ENCODE measurements around the gene ATF6B.
"Not testable (repeated sequence)": the region's sequence is repeated elsewhere in the genome, so short reads cannot be mapped to it uniquely, and the experiment has no call there.

Gene ATF6B

GRCh38 chr6:32149092-32149755 lies 21.2 kb upstream of the ATF6B start:
- H3K27ac Mint-ChIP-seq, result no peak overlapping the region
- H3K27me3 Mint-ChIP-seq, result peaks cover 74% of the 10 kb centered on the region
- peaks cover 43% of the 10 kb centered on the region for H3K4me1 Mint-ChIP-seq
- H3K4me3 Mint-ChIP-seq, result peak overlapping the region; percentile 59
- H3K36me3 Mint-ChIP-seq, result peaks cover 5% of the 10 kb centered on the region
- no peak for ATAC-seq
- no peaks in the 10 kb centered on the region for H3K9me3 Mint-ChIP-seq

DNA sequence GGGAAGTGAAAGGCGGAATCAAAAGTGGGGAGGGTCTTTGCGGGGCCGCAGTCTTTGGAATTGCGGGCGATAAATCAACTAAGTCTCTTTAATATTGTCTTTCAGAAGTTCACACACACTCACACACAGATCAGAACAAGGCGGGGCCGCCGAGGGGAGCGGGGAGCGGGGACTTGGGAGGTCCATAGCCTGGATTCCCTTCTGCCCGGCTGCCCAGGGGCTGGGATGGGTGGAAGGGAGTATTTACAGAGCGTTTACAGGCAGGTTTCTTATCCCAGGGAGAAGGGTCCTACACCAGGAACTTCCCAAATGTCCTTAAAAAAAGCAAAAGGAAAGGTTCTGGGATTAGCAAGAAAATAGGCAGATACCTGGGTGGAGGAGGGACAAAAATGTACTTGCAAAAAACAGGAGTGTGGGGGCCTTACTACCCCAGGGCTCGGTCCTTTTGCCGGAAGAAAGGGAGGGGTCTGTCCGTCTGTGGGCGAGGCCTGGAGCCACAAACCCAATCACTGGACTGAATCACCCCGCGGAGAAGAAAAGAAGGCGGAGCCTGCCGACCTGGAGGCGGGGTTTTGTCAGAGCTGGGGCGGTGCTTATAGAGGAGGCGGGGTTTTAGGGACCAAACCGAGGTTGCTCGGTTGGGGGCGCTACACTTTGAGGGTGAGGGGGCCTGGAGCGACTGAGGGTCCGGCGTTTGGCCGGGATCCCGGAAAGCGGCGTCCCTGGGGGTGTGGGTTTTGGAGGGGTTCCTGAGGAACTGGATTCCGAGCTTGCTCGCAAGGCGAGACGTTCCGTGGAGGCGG lies 20.4 kb upstream of the ATF6B start:
- H3K36me3 Mint-ChIP-seq, result peaks cover 5% of the 10 kb centered on the region
- peaks cover 74% of the 10 kb centered on the region for H3K27me3 Mint-ChIP-seq
- H3K27ac Mint-ChIP-seq, result no peak overlapping the region
- peaks cover 35% of the 10 kb centered on the region for H3K4me1 Mint-ChIP-seq
- no peaks in the 10 kb centered on the region for H3K9me3 Mint-ChIP-seq
- H3K4me3 Mint-ChIP-seq, result peak overlapping the region; percentile 59
- ATAC-seq, result no peak

GRCh38 chr6:32147401-32148132 lies 19.5 kb upstream of the ATF6B start:
- Mint-ChIP-seq H3K27me3 (peaks cover 65% of the 10 kb centered on the region), H3K9me3 (no peaks in the 10 kb centered on the region), H3K4me3 (no peak overlapping the region), H3K4me1 (peaks cover 26% of the 10 kb centered on the region), H3K27ac (no peak overlapping the region), H3K36me3 (peaks cover 5% of the 10 kb centered on the region)
- no peak for ATAC-seq

DNA sequence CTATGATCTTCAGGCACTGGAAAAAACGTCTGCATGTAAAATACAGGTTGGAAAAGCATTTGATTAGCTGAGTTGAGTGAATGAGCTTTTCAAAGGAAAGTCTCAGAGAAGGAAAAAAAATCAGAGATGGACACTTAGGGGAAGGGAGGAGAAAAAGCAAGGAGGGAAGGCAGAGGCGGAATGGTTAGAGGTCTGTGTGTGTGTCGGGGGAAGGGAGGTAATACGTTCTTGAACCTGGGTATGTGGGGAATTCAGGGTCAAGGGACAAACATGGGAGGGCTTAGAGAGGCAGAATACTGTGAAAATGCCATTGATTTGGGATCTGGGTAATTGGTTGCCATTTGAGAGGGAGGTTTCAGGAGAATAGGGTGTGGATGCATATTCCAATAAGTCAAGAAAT lies 18.6 kb upstream of the ATF6B start:
- peaks cover 26% of the 10 kb centered on the region for H3K4me1 Mint-ChIP-seq
- no peaks in the 10 kb centered on the region for H3K9me3 Mint-ChIP-seq
- H3K27ac Mint-ChIP-seq, result no peak overlapping the region
- ATAC-seq, result no peak
- H3K4me3 Mint-ChIP-seq, result no peak overlapping the region
- H3K36me3 Mint-ChIP-seq, result peaks cover 5% of the 10 kb centered on the region
- peaks cover 62% of the 10 kb centered on the region for H3K27me3 Mint-ChIP-seq

- peaks cover 62% of the 10 kb centered on the region for H3K27me3 Mint-ChIP-seq
- peaks cover 5% of the 10 kb centered on the region for H3K36me3 Mint-ChIP-seq
- no peak overlapping the region for H3K4me3 Mint-ChIP-seq
- H3K27ac Mint-ChIP-seq, result no peak overlapping the region
- no peaks in the 10 kb centered on the region for H3K9me3 Mint-ChIP-seq
- peaks cover 22% of the 10 kb centered on the region for H3K4me1 Mint-ChIP-seq
- no peak for ATAC-seq
Observed at GRCh38 chr6:32146287-32146686, 18.2 kb upstream of the ATF6B start.

GRCh38 chr6:32144238-32144637 lies 16.2 kb upstream of the ATF6B start:
- not testable (repeated sequence) for ATAC-seq, H3K4me3 Mint-ChIP-seq, H3K27ac Mint-ChIP-seq, H3K9me3 Mint-ChIP-seq, H3K36me3 Mint-ChIP-seq
- peaks cover 41% of the 10 kb centered on the region for H3K27me3 Mint-ChIP-seq
- H3K4me1 Mint-ChIP-seq, result peaks cover 13% of the 10 kb centered on the region

DNA sequence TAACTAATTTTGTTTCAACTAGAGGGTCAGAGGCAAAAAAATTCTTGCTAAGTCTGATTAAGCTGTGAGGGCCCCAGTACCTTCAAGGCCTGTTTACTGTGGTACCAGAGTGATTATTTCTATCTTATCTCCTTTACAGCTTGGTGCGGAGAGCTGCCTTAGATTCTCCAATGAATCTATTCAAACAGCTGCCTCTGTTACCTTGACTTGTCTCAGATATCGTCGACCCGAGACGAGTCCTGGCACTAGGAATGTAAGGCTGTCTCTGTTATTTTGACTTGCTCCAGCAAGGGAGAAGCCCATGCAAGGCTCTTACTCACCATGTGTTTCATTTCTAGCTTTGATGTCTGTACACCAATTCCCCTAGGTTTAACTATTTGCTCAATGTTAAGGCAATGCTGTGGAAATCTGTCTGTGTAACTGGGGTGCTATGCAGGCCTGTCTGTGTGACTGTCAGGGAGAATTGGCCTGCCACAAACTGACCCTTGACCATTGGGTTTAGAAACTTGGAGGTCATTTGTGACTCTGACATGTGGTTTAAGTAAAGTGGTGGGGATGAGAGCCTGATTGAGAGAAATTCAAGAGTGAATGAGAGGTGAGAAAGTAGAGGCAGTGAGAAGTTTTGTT lies 12.5 kb upstream of the ATF6B start:
- H3K9me3 Mint-ChIP-seq, result no peaks in the 10 kb centered on the region
- H3K4me3 Mint-ChIP-seq, result no peak overlapping the region
- no peaks in the 10 kb centered on the region for H3K4me1 Mint-ChIP-seq
- no peak for ATAC-seq
- no peaks in the 10 kb centered on the region for H3K36me3 Mint-ChIP-seq
- no peak overlapping the region for H3K27ac Mint-ChIP-seq
- peaks cover 10% of the 10 kb centered on the region for H3K27me3 Mint-ChIP-seq

DNA sequence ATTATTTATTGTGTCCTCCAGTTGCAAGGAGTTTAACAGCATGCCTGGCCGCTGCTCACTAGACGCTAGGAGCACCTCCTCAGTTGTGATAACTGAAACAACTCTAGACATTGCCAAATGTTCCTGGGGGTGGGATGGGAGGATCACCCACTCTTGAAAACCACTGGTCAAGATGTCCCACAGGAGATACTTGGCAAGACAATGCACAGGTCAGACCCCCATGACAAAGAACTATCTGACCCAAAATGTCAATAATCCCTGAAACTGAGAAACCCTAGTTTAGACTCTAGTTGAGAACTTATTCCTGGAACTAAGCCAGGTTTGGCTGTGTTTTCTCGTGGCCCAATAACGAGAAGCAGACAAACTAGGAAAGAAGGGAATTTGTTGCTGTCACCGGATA lies 11.5 kb upstream of the ATF6B start:
- no peaks in the 10 kb centered on the region for H3K9me3 Mint-ChIP-seq
- no peak overlapping the region for H3K4me3 Mint-ChIP-seq
- H3K27ac Mint-ChIP-seq, result no peak overlapping the region
- peaks cover 10% of the 10 kb centered on the region for H3K27me3 Mint-ChIP-seq
- no peaks in the 10 kb centered on the region for H3K4me1 Mint-ChIP-seq
- no peaks in the 10 kb centered on the region for H3K36me3 Mint-ChIP-seq
- ATAC-seq, result no peak

- H3K36me3 Mint-ChIP-seq, result no peaks in the 10 kb centered on the region
- no peak overlapping the region for H3K4me3 Mint-ChIP-seq
- ATAC-seq, result no peak
- peaks cover 10% of the 10 kb centered on the region for H3K27me3 Mint-ChIP-seq
- H3K27ac Mint-ChIP-seq, result no peak overlapping the region
- H3K4me1 Mint-ChIP-seq, result no peaks in the 10 kb centered on the region
- H3K9me3 Mint-ChIP-seq, result no peaks in the 10 kb centered on the region
Observed at GRCh38 chr6:32137454-32137853, 9.4 kb upstream of the ATF6B start.

- no peak overlapping the region for H3K27ac Mint-ChIP-seq
- peaks cover 19% of the 10 kb centered on the region for H3K4me1 Mint-ChIP-seq
- H3K36me3 Mint-ChIP-seq, result no peaks in the 10 kb centered on the region
- H3K27me3 Mint-ChIP-seq, result no peaks in the 10 kb centered on the region
- H3K9me3 Mint-ChIP-seq, result no peaks in the 10 kb centered on the region
- H3K4me3 Mint-ChIP-seq, result no peak overlapping the region
- no peak for ATAC-seq
Observed at GRCh38 chr6:32133786-32134185, 5.7 kb upstream of the ATF6B start.

DNA sequence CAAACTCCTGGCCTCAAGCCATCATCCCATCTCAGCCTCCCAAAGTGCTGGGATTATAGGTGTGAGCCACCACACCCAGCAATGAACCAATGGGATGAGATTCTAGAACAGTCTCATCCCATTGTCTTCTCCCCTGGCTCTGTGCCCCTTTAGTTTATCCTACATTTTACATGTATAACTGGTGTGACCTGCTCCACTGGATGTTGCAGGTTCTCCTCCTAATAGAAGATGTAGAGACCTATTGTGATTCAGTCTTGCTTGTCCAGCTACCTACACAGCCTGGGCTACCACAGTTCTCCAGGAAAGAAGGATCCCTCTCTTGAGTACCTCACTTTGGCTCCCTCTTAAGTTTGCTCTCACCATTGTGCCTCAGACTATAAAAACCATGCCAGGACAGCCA lies 4.1 kb upstream of the ATF6B start:
- Mint-ChIP-seq H3K27me3 (no peaks in the 10 kb centered on the region), H3K4me1 (peaks cover 35% of the 10 kb centered on the region), H3K9me3 (no peaks in the 10 kb centered on the region), H3K4me3 (no peak overlapping the region), H3K27ac (no peak overlapping the region), H3K36me3 (no peaks in the 10 kb centered on the region)
- no peak for ATAC-seq

DNA sequence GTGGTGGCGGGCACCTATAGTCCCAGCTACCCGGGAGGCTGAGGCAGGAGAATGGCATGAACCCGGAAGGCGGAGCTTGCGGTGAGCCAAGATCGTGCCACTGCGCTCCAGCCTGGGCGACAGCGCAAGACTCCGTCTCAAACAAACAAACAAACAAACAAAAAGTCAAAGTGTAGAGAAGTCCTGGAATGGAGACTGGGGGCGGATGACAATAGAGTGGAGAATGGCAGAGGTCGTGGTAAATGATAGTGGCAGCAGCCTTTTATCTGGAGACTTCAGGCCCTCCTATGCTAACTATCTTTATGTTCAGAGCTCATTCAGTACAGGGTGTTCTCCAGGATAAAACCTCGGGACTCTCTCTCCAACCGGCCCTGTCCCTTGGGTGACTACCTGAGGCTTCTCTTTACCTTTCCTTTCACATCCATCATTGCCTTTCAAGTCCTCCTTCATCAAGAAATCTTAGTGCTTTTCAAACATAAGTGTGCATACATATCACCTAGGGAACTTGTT lies 3.4 kb upstream of the ATF6B start:
- H3K9me3 Mint-ChIP-seq, result no peaks in the 10 kb centered on the region
- no peaks in the 10 kb centered on the region for H3K27me3 Mint-ChIP-seq
- H3K27ac Mint-ChIP-seq, result no peak overlapping the region
- no peak for ATAC-seq
- peaks cover 41% of the 10 kb centered on the region for H3K4me1 Mint-ChIP-seq
- H3K36me3 Mint-ChIP-seq, result peaks cover 6% of the 10 kb centered on the region
- H3K4me3 Mint-ChIP-seq, result peak overlapping the region; percentile 32

DNA sequence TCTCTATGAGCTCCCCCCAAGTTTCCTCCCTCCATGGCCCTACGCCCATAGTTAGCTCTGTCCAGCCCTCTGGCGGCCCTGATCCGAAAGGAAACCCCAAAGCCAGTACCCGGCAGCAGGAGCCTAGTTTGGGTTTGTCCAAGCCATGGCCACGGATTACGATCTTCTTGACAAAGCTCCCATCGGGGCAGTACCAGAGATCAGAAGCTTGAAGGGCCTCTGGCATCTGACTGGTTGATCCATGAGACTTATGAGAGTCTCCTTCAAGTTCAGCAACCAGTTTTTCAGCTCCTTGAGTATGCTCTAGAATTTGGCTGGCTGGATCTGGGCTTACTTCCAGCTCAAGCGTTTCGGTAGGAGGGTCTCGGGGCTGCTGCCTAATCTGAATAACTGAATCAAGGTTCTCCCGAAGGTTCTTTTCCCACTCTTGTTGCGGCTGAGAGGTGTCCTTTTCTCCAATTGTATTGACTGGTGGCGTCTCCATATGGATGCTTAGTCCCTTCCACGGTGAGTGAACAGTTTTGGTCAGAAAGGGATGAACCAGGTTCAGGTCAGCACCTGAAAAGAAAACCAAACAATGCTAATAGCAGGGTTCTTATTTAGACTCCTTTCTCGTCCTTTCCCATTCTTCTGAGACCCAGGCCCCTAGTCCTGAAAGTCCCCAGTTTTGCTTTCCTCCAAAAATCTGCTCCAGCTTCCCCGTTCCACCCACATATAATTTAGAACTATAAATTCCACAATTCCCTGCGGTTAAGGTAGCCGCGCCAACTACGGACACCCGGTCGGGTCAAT lies 1.4 kb upstream of the ATF6B start:
- Mint-ChIP-seq H3K4me1 (peaks cover 53% of the 10 kb centered on the region), H3K27ac (peak overlapping the region; percentile 83), H3K9me3 (no peaks in the 10 kb centered on the region), H3K36me3 (peaks cover 19% of the 10 kb centered on the region), H3K4me3 (peak overlapping the region; percentile 95), H3K27me3 (no peaks in the 10 kb centered on the region)
- no peak for ATAC-seq

- Mint-ChIP-seq H3K4me3 (peak overlapping the region; percentile 100), H3K27ac (peak overlapping the region; percentile 98), H3K27me3 (no peaks in the 10 kb centered on the region), H3K9me3 (no peaks in the 10 kb centered on the region), H3K4me1 (peaks cover 59% of the 10 kb centered on the region), H3K36me3 (peaks cover 26% of the 10 kb centered on the region)
- ATAC-seq, result no peak
Observed at GRCh38 chr6:32128751-32129296, 778 bp upstream of the ATF6B start.

All from stimulated activated memory B cell treated with anti-CD40 and anti-IgM and Interleukin-4, amounts not matched to agents 10 μg/mL and 1 μg/mL and 100 μg/mL, for 72 hours (primary cell).